GM19455 (cell line): Measurements from ENCODE around the gene BRF1.
"Not testable (repeated sequence)": the region's sequence is repeated elsewhere in the genome, so short reads cannot be mapped to it uniquely, and the experiment has no call there.

Experiments used
- ATAC-seq: cut with Tn5 transposase; IDR thresholded peaks from one replicate; pipeline ENCODE4 v1.9.1; 2021; ENCODE audit not compliant: unreplicated experiment

BRF1 gene

GRCh38 chr14:105332350-105332874 is 31.6 kb upstream of the BRF1 start:
- no peak for ATAC-seq

- ATAC-seq, result no peak
These were observed 31.0 kb upstream of the BRF1 start for GRCh38 chr14:105331575-105332349.

GRCh38 chr14:105330491-105330895 is 29.7 kb upstream of the BRF1 start:
- no peak for ATAC-seq

- ATAC-seq, result no peak
These were observed 28.8 kb upstream of the BRF1 start for GRCh38 chr14:105329411-105330150.

GRCh38 chr14:105328678-105329390 is 28.0 kb upstream of the BRF1 start:
- ATAC-seq, result no peak

GRCh38 chr14:105328070-105328677 is 27.4 kb upstream of the BRF1 start:
- ATAC-seq, result no peak

- ATAC-seq, result not testable (repeated sequence)
These were observed 26.9 kb upstream of the BRF1 start for GRCh38 chr14:105327695-105328045.

- no peak for ATAC-seq
These were observed 26.3 kb upstream of the BRF1 start for GRCh38 chr14:105326891-105327694.

GRCh38 chr14:105326568-105326867 is 25.7 kb upstream of the BRF1 start:
- no peak for ATAC-seq

- ATAC-seq, result no peak
These were observed 25.1 kb upstream of the BRF1 start for GRCh38 chr14:105325716-105326567.

- no peak for ATAC-seq
These were observed 24.5 kb upstream of the BRF1 start for GRCh38 chr14:105325303-105325702.

GRCh38 chr14:105324871-105325270 is 24.1 kb upstream of the BRF1 start:
- no peak for ATAC-seq

GRCh38 chr14:105324080-105324778 is 23.4 kb upstream of the BRF1 start:
- ATAC-seq, result no peak

- no peak for ATAC-seq
These were observed 22.9 kb upstream of the BRF1 start for GRCh38 chr14:105323663-105324062.

- ATAC-seq, result no peak
These were observed 22.2 kb upstream of the BRF1 start for GRCh38 chr14:105322791-105323556.

- ATAC-seq, result no peak
These were observed 16.7 kb upstream of the BRF1 start for GRCh38 chr14:105317546-105317945.

GRCh38 chr14:105316968-105317510 is 16.2 kb upstream of the BRF1 start:
- no peak for ATAC-seq

GRCh38 chr14:105316577-105316941 is 15.8 kb upstream of the BRF1 start:
- no peak for ATAC-seq
